ENCODE measurements around the gene OXSR1. TPM values are rescaled to one million over a fixed set of nuclear protein-coding genes. Genes with fewer than 3 reads are reported as not detected.

OXSR1 gene
- total and polyA plus RNA-seq, 2 of the 13 experiments (the other 11 are each of a cell fraction or from before 2014, with no cell fraction given) = 27.4 to 32.6 TPM

DNA sequence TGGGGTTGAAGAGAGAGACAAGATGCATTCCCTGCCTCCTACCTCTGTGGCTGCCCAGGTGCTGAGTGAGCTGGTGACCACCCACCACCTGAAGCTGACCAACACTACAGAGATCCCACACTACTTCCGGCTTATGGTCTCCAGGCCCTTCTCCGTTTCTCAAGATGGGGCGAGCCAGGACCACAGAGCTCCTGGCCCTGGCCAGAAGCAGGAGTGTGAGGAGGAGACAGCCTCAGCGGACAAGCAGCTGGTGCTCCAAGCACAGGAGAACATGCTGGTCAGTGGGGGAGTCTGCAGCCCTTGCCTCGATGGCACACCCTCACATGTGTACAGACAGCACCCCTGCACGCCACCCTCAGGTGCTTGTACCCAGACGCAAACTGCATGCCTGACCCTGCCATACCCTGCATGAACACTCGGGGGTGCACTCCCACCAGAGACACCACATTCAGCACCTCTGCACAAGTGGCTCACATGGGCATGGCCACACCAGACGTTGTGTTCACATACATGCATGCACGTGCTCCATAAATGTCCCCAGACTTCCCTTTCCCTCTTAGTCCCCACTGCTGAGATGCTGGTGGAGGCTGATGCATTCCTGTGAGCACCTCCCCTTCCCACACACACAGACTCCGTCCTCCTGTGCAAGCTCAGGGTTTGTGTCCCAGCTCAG is 47.5 kb upstream of the OXSR1 start (continued):
- no peak for TF ChIP-seq ZHX2 (IDR thresholded peaks at IDR 0.05; ENCODE audit: low read depth)
- no peak for TF ChIP-seq ZHX2 (CRISPR knock-in tag; IDR thresholded peaks at IDR 0.05; ENCODE audit: borderline replicate concordance)
- no peak for TF ChIP-seq KLF16 (CRISPR knock-in tag; IDR thresholded peaks at IDR 0.05)
- TF ChIP-seq ATF2 (CRISPR knock-in tag; IDR thresholded peaks at IDR 0.05) = 0 out of 2 replicates have a peak, but pooled peaks have one; percentile 48
- TF ChIP-seq ELF4 (CRISPR knock-in tag; IDR thresholded peaks at IDR 0.05; ENCODE audit: borderline replicate concordance) = no peak
- TF ChIP-seq SNRNP70 (IDR thresholded peaks at IDR 0.05; ENCODE audit: low read depth, low read length) = no peak
- no peak for TF ChIP-seq KLF13 (CRISPR knock-in tag; IDR thresholded peaks at IDR 0.05)
- TF ChIP-seq ZNF446 (CRISPR knock-in tag; IDR thresholded peaks at IDR 0.05) = no peak
- TF ChIP-seq CSRNP1 (CRISPR knock-in tag; IDR thresholded peaks at IDR 0.05) = peak; percentile 23; the same call in 1 of the 2 replicates
- TF ChIP-seq, protein P1, sequence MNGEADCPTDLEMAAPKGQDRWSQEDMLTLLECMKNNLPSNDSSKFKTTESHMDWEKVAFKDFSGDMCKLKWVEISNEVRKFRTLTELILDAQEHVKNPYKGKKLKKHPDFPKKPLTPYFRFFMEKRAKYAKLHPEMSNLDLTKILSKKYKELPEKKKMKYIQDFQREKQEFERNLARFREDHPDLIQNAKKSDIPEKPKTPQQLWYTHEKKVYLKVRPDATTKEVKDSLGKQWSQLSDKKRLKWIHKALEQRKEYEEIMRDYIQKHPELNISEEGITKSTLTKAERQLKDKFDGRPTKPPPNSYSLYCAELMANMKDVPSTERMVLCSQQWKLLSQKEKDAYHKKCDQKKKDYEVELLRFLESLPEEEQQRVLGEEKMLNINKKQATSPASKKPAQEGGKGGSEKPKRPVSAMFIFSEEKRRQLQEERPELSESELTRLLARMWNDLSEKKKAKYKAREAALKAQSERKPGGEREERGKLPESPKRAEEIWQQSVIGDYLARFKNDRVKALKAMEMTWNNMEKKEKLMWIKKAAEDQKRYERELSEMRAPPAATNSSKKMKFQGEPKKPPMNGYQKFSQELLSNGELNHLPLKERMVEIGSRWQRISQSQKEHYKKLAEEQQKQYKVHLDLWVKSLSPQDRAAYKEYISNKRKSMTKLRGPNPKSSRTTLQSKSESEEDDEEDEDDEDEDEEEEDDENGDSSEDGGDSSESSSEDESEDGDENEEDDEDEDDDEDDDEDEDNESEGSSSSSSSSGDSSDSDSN (CRISPR knock-in tag; IDR thresholded peaks at IDR 0.05) = peak; percentile 41
- TF ChIP-seq DNMT3B (CRISPR knock-in tag; conservative IDR thresholded peaks at IDR 0.05) = no peak
- no peak for TF ChIP-seq TEAD2 (CRISPR knock-in tag; IDR thresholded peaks at IDR 0.05)
- TF ChIP-seq NR1H2 (CRISPR knock-in tag; IDR thresholded peaks at IDR 0.05; ENCODE audit: borderline replicate concordance, low read depth) = no peak
- TF ChIP-seq RARG (CRISPR knock-in tag; IDR thresholded peaks at IDR 0.05; ENCODE audit: low read depth) = no peak
- TF ChIP-seq U2AF2 (IDR thresholded peaks at IDR 0.05; ENCODE audit: low read depth, low read length) = no peak
- peak; percentile 78; the same call in 1 of the 2 replicates for TF ChIP-seq PRMT3 (CRISPR knock-in tag; IDR thresholded peaks at IDR 0.05; ENCODE audit: borderline replicate concordance, low read depth)
- no peak for TF ChIP-seq ZFY (CRISPR knock-in tag; IDR thresholded peaks at IDR 0.05)
- no peak for TF ChIP-seq TBP (CRISPR knock-in tag; IDR thresholded peaks at IDR 0.05)
- no peak for TF ChIP-seq HOXA5 (CRISPR knock-in tag; IDR thresholded peaks at IDR 0.05)
